HG03103 (cell line): ENCODE measurements around the gene UBE2Z.
A peak's percentile ranks its signal among the peaks of the same experiment; 100 is the strongest.
"Not testable (repeated sequence)": the region's sequence is repeated elsewhere in the genome, so short reads cannot be mapped to it uniquely, and the experiment has no call there.

Experiments
- ATAC-seq: cut with Tn5 transposase; IDR thresholded peaks from one replicate; pipeline ENCODE4 v1.9.1; 2021; ENCODE audit warnings: low read depth; ENCODE audit not compliant: unreplicated experiment

Gene UBE2Z

GRCh38 chr17:48903401-48903800, 4.8 kb upstream of the UBE2Z start:
- ATAC-seq = no peak

GRCh38 chr17:48904428-48904827, 3.8 kb upstream of the UBE2Z start:
- ATAC-seq = no peak

GRCh38 chr17:48905987-48906515, 2.2 kb upstream of the UBE2Z start:
- no peak for ATAC-seq

GRCh38 chr17:48907713-48908046, 527 bp upstream of the UBE2Z start:
- ATAC-seq = no peak

GRCh38 chr17:48908853-48909394, 717 bp downstream of the UBE2Z start:
- peak; percentile 41 for ATAC-seq

GRCh38 chr17:48909783-48910182, 1.6 kb downstream of the UBE2Z start:
- ATAC-seq = no peak

GRCh38 chr17:48910370-48910769, 2.2 kb downstream of the UBE2Z start:
- ATAC-seq = no peak

GRCh38 chr17:48912476-48912875, 4.3 kb downstream of the UBE2Z start:
- ATAC-seq = no peak

GRCh38 chr17:48915459-48916282, 7.5 kb downstream of the UBE2Z start:
- ATAC-seq = peak; percentile 64

- no peak for ATAC-seq
These were observed 17.2 kb downstream of the UBE2Z start for GRCh38 chr17:48925251-48925990.

GRCh38 chr17:48925991-48926342, 17.8 kb downstream of the UBE2Z start:
- no peak for ATAC-seq

- ATAC-seq = no peak
These were observed 20.0 kb downstream of the UBE2Z start for GRCh38 chr17:48927978-48928745.

- no peak for ATAC-seq
These were observed 20.9 kb downstream of the UBE2Z start for GRCh38 chr17:48928876-48929811.

- ATAC-seq = no peak
These were observed 21.6 kb downstream of the UBE2Z start for GRCh38 chr17:48929812-48930165.

- no peak for ATAC-seq
These were observed 22.2 kb downstream of the UBE2Z start for GRCh38 chr17:48930435-48930873.

- ATAC-seq = no peak
These were observed 24.8 kb downstream of the UBE2Z start for GRCh38 chr17:48933035-48933434.

- ATAC-seq = peak; percentile 85
These were observed 36.5 kb downstream of the UBE2Z start, which contains the start of gene SNF8 for GRCh38 chr17:48944515-48945260. TSS of gene SNF8 (minus strand) at chr17:48944842. CDS start at chr17:48944734, 108 bp downstream.

GRCh38 chr17:48945261-48945651, 37.0 kb downstream of the UBE2Z start:
- ATAC-seq = not testable (repeated sequence)

GRCh38 chr17:48951572-48951971, 43.4 kb downstream of the UBE2Z start:
- no peak for ATAC-seq
